Endodermal cell (in vitro differentiated cells): ENCODE measurements around the gene FGF14. TPM values are rescaled to one million over a fixed set of nuclear protein-coding genes. Genes with fewer than 3 reads are reported as not detected.

Experiments
- DNase-seq: peaks from one replicate; pipeline ENCODE4 v3.0.0-alpha.2; 2017
- H3K27ac ChIP-seq: 2 replicates; pipeline ENCODE4 v1.5.1; 2013; ENCODE audit warnings: mild to moderate bottlenecking, low read depth, low read length, moderate library complexity
- H3K27me3 ChIP-seq: 2 replicates; pipeline ENCODE4 v1.6.1; 2013; ENCODE audit warnings: mild to moderate bottlenecking, low read length, moderate library complexity; ENCODE audit not compliant: insufficient read depth, control insufficient read depth, poor library complexity, severe bottlenecking
- H3K36me3 ChIP-seq: 2 replicates; pipeline ENCODE4 v1.7.0; 2013; ENCODE audit warnings: mild to moderate bottlenecking, low read length, moderate library complexity; ENCODE audit not compliant: control insufficient read depth, insufficient read depth
- H3K4me1 ChIP-seq: one replicate; pipeline ENCODE4 v1.7.0; 2013; ENCODE audit warnings: low read length; ENCODE audit not compliant: control insufficient read depth, insufficient read depth
- H3K4me3 ChIP-seq: 2 replicates; pipeline ENCODE4 v1.5.1; 2013; ENCODE audit warnings: mild to moderate bottlenecking, low read length, moderate library complexity
- H3K9ac ChIP-seq: 2 replicates; pipeline ENCODE4 v1.6.1; 2013; ENCODE audit warnings: mild to moderate bottlenecking, low read length, moderate library complexity; ENCODE audit not compliant: poor library complexity, severe bottlenecking; ENCODE audit errors: extremely low read depth
- H3K9me3 ChIP-seq: 2 replicates; pipeline ENCODE4 v1.6.1; 2013; ENCODE audit warnings: mild to moderate bottlenecking, low read length, moderate library complexity; ENCODE audit not compliant: control insufficient read depth
- H3K27ac Mint-ChIP-seq: 2 replicates; pipeline ENCODE4 v1.8.0; 2020; ENCODE audit warnings: mixed read lengths
- H3K27me3 Mint-ChIP-seq: 2 replicates; pipeline ENCODE4 v1.8.0; 2021; ENCODE audit warnings: mild to moderate bottlenecking, mixed read lengths; ENCODE audit not compliant: insufficient read depth
- H3K36me3 Mint-ChIP-seq: 2 replicates; pipeline ENCODE4 v1.8.0; 2020; ENCODE audit warnings: low read depth, mixed read lengths
- H3K4me1 Mint-ChIP-seq: 2 replicates; pipeline ENCODE4 v1.8.0; 2020; ENCODE audit warnings: mixed read lengths
- H3K4me3 Mint-ChIP-seq: 2 replicates; pipeline ENCODE4 v1.8.0; 2020; ENCODE audit warnings: mild to moderate bottlenecking, moderate library complexity, mixed read lengths
- H3K9me3 Mint-ChIP-seq: 2 replicates; pipeline ENCODE4 v1.8.0; 2020; ENCODE audit warnings: mild to moderate bottlenecking, mixed read lengths
- WGBS, 2 experiments: methylation state at CpG; one replicate each; pipeline versions ENCODE4 v1.1.5 to v1.1.7; 2013; ENCODE audit warnings: missing lambda C conversion rate in 2 of 2, mixed read lengths in 1 of 2; ENCODE audit not compliant: insufficient coverage in 1 of 2, insufficient read length in 1 of 2; 5-methylcytosine and 5-hydroxymethylcytosine counted together
- total RNA-seq, 2 donors: library from RNA; stranded (reverse); fragmentation: NEBNext Ultra II Directional in 1 of 2; extraction: Animal tissue kit (Norgen Biotek cat#: 25700) in 1 of 2; gene quantifications; 2 replicates in 1 of 2; 3 replicates in 1 of 2; pipeline ENCODE4 v1.2.1, GENCODE V29; 2021
- TF ChIP-seq, protein P1 (sequence below): fragments of 200-600 bp; sonication (generic); conservative IDR thresholded peaks from 2 replicates; pipeline ENCODE4 v1.5.0; 2021; ENCODE audit warnings: antibody characterized with exemption, mild to moderate bottlenecking

Gene FGF14
- total RNA-seq, 2 donors from 2014 or later, result 0.15 to 0.26 TPM

DNA sequence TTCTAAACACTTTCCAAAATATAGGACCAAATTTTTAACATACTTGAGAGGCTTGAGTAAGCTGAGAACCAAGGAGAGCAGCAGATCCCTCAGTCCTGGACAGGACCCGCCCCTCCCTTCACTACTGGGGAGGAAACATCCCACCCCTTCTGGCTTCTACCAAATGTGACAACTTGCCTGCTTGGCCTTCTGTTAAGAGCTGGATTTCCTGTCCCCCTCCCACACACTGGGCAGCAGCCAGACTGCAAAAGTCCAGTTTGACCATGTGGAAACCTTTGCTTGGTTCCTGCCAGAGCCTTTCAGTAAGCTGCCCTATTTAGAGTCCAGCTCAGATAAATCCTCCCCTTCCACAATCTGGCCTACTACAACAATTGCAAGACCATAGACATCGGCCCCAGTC, 84.3 kb downstream of the FGF14 start:
- Histone ChIP-seq H3K9me3 (no peaks in the 10 kb centered on the region), H3K4me3 (no peak overlapping the region), H3K27me3 (no peaks in the 10 kb centered on the region), H3K27ac (no peak overlapping the region), H3K4me1 (no peaks in the 10 kb centered on the region), H3K36me3 (no peaks in the 10 kb centered on the region), H3K9ac (no peak overlapping the region)
- no peaks in the 10 kb centered on the region for H3K9me3 Mint-ChIP-seq
- 80 to 98% methylated on average over 1 to 2 of the region's 2 CpGs for WGBS, 2 experiments
- no peak for DNase-seq
- TF ChIP-seq, protein P1, sequence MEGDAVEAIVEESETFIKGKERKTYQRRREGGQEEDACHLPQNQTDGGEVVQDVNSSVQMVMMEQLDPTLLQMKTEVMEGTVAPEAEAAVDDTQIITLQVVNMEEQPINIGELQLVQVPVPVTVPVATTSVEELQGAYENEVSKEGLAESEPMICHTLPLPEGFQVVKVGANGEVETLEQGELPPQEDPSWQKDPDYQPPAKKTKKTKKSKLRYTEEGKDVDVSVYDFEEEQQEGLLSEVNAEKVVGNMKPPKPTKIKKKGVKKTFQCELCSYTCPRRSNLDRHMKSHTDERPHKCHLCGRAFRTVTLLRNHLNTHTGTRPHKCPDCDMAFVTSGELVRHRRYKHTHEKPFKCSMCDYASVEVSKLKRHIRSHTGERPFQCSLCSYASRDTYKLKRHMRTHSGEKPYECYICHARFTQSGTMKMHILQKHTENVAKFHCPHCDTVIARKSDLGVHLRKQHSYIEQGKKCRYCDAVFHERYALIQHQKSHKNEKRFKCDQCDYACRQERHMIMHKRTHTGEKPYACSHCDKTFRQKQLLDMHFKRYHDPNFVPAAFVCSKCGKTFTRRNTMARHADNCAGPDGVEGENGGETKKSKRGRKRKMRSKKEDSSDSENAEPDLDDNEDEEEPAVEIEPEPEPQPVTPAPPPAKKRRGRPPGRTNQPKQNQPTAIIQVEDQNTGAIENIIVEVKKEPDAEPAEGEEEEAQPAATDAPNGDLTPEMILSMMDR, result no peak
- H3K27me3 Mint-ChIP-seq, result no peaks in the 10 kb centered on the region
- no peaks in the 10 kb centered on the region for H3K4me1 Mint-ChIP-seq
- H3K27ac Mint-ChIP-seq, result no peak overlapping the region
- no peak overlapping the region for H3K4me3 Mint-ChIP-seq
- H3K36me3 Mint-ChIP-seq, result no peaks in the 10 kb centered on the region

DNA sequence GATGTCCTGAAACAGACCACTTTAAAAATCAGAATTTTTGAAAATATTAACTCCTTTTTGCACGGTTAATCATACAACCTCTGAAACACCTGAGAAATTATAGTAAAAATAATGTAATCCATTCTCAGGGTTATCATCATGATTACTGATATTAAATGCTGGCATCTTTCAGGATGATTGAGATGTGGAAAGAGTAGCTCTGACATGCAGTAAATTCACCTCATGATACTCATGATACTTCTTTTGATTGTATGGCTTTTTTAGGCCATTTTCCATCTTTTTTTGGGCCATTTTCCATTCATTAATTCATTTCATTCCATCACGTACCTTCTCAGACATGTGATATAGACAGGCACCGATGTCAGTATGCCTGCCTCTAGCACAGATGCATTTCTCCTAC, 85.1 kb downstream of the FGF14 start:
- H3K9ac ChIP-seq, result no peak overlapping the region
- WGBS, 2 experiments, result 95 to 100% methylated on average over 1 to 3 of the region's 3 CpGs
- no peak for DNase-seq
- no peak overlapping the region for H3K4me3 ChIP-seq
- no peak overlapping the region for H3K4me3 Mint-ChIP-seq
- H3K27me3 ChIP-seq, result no peaks in the 10 kb centered on the region
- no peaks in the 10 kb centered on the region for H3K27me3 Mint-ChIP-seq
- TF ChIP-seq, protein P1, result no peak
- H3K9me3 Mint-ChIP-seq, result no peaks in the 10 kb centered on the region
- no peak overlapping the region for H3K27ac ChIP-seq
- no peak overlapping the region for H3K27ac Mint-ChIP-seq
- no peaks in the 10 kb centered on the region for H3K9me3 ChIP-seq
- no peaks in the 10 kb centered on the region for H3K36me3 ChIP-seq
- H3K4me1 ChIP-seq, result no peaks in the 10 kb centered on the region
- no peaks in the 10 kb centered on the region for H3K36me3 Mint-ChIP-seq
- no peaks in the 10 kb centered on the region for H3K4me1 Mint-ChIP-seq

DNA sequence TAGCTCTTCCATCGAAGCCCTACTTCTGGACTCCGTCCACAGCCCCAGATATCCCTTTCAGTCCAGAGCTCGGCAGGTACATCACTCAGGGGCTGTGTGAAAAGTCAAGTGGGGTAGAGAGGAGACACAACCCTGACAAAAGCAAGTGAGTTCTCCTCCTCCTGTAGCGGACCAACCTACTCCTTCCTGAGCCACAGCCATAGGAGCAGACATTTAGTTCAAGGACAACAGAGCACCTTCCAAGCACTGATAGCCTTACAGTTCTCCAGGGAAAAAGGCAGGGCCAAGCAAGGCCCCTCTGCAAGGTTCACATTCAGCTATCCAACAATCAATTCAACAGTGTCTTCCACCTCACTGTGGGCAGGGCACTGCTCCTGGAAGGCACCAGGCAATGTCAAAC, 89.0 kb downstream of the FGF14 start:
- Mint-ChIP-seq H3K36me3 (no peaks in the 10 kb centered on the region), H3K4me3 (no peak overlapping the region), H3K9me3 (no peaks in the 10 kb centered on the region), H3K27ac (peak overlapping the region; percentile 19), H3K4me1 (peaks cover 7% of the 10 kb centered on the region), H3K27me3 (no peaks in the 10 kb centered on the region)
- H3K36me3 ChIP-seq, result no peaks in the 10 kb centered on the region
- H3K9me3 ChIP-seq, result no peaks in the 10 kb centered on the region
- TF ChIP-seq, protein P1, result no peak
- H3K4me1 ChIP-seq, result no peaks in the 10 kb centered on the region
- no peak overlapping the region for H3K4me3 ChIP-seq
- no peak overlapping the region for H3K9ac ChIP-seq
- H3K27ac ChIP-seq, result no peak overlapping the region
- no peak for DNase-seq
- WGBS, 2 experiments, result 90 to 91% methylated on average over 2 to 4 of the region's 4 CpGs
- no peaks in the 10 kb centered on the region for H3K27me3 ChIP-seq
